NCI-H2227 treated with DMSO at 0.1 percent for 48 hours (cell line): Measurements from ENCODE around the gene ARL15.

ENCODE experiments used
- DNase-seq: peaks from one replicate; lab custom pipeline; 2025; lab: John Stamatoyannopoulos, UW

Gene ARL15

GRCh38 chr5:54249210-54250028, 61.0 kb downstream of the ARL15 start:
- no peak for DNase-seq

GRCh38 chr5:54247226-54247625, 63.1 kb downstream of the ARL15 start:
- DNase-seq: no peak

- peak; percentile 61 for DNase-seq
Measured at GRCh38 chr5:54243483-54244080, 66.8 kb downstream of the ARL15 start.

GRCh38 chr5:54242297-54242696, 68.1 kb downstream of the ARL15 start:
- no peak for DNase-seq

- DNase-seq: peak; percentile 26
Measured at GRCh38 chr5:54234304-54234933, 76.0 kb downstream of the ARL15 start.

GRCh38 chr5:54230936-54231685, 79.3 kb downstream of the ARL15 start:
- DNase-seq: no peak

- DNase-seq: peak; percentile 50
Measured at GRCh38 chr5:54229041-54229780, 81.2 kb downstream of the ARL15 start.

- DNase-seq: no peak
Measured at GRCh38 chr5:54227759-54228158, 82.6 kb downstream of the ARL15 start.

- no peak for DNase-seq
Measured at GRCh38 chr5:54227109-54227508, 83.3 kb downstream of the ARL15 start.

- no peak for DNase-seq
Measured at GRCh38 chr5:54226215-54226614, 84.2 kb downstream of the ARL15 start.

GRCh38 chr5:54224103-54224826, 86.1 kb downstream of the ARL15 start:
- DNase-seq: no peak

- no peak for DNase-seq
Measured at GRCh38 chr5:54222336-54222735, 88.0 kb downstream of the ARL15 start.

- DNase-seq: no peak
Measured at GRCh38 chr5:54221135-54221534, 89.2 kb downstream of the ARL15 start.

- DNase-seq: no peak
Measured at GRCh38 chr5:54220230-54221040, 89.9 kb downstream of the ARL15 start.

GRCh38 chr5:54217826-54218503, 92.4 kb downstream of the ARL15 start:
- peak; percentile 66 for DNase-seq

GRCh38 chr5:54215233-54215736, 95.1 kb downstream of the ARL15 start:
- no peak for DNase-seq

GRCh38 chr5:54214722-54215121, 95.7 kb downstream of the ARL15 start:
- no peak for DNase-seq

- DNase-seq: no peak
Measured at GRCh38 chr5:54212331-54212730, 98.0 kb downstream of the ARL15 start.

- DNase-seq: no peak
Measured at GRCh38 chr5:54211912-54212311, 98.5 kb downstream of the ARL15 start.
